Immature natural killer cell (primary cell): Measurements from ENCODE around the gene CLDN8. TPM values are rescaled to one million over a fixed set of nuclear protein-coding genes. Genes with fewer than 3 reads are reported as not detected.

Experiments
- DNase-seq, 3 donors: peaks; one replicate each; pipeline ENCODE4 v3.0.0; 2022; ENCODE audit warnings: mixed read lengths in 1 of 3
- H3K27ac Mint-ChIP-seq, 6 donors: one replicate each; pipeline ENCODE4 v1.8.0; 2020; ENCODE audit warnings: mixed read lengths in 6 of 6, mild to moderate bottlenecking in 5 of 6, inconsistent platforms in 4 of 6, moderate library complexity in 3 of 6
- H3K27me3 Mint-ChIP-seq, 3 donors: one replicate each; pipeline ENCODE4 v1.8.0; 2020 to 2021; ENCODE audit warnings: low read depth in 3 of 3, mild to moderate bottlenecking in 3 of 3, mixed read lengths in 3 of 3, moderate library complexity in 3 of 3, inconsistent platforms in 1 of 3
- H3K36me3 Mint-ChIP-seq, 3 donors: one replicate each; pipeline ENCODE4 v1.8.0; 2020; ENCODE audit warnings: mixed read lengths in 3 of 3, inconsistent platforms in 2 of 3, mild to moderate bottlenecking in 2 of 3
- H3K4me1 Mint-ChIP-seq, 2 donors: one replicate each; pipeline ENCODE4 v1.8.0; 2020; ENCODE audit warnings: inconsistent platforms in 2 of 2, mild to moderate bottlenecking in 2 of 2, mixed read lengths in 2 of 2, moderate library complexity in 1 of 2
- H3K4me3 Mint-ChIP-seq, 5 donors: one replicate each; pipeline ENCODE4 v1.8.0; 2020; ENCODE audit warnings: mild to moderate bottlenecking in 5 of 5, mixed read lengths in 5 of 5, inconsistent platforms in 3 of 5, moderate library complexity in 3 of 5
- H3K9me3 Mint-ChIP-seq, 6 donors: one replicate each; pipeline ENCODE4 v1.8.0; 2020; ENCODE audit warnings: mild to moderate bottlenecking in 6 of 6, mixed read lengths in 6 of 6, inconsistent platforms in 4 of 6, moderate library complexity in 3 of 6
- polyA plus RNA-seq, 3 donors: library from polyadenylated mRNA; unstranded; fragments of 300-500 nt; fragmentation: Illumina TruSeq; gene quantifications; one replicate each; pipeline ENCODE4 v1.2.3, GENCODE V29; 2021

The CLDN8 gene
- not detected for polyA plus RNA-seq

GRCh38 chr21:30216041-30216723, at the start of gene CLDN8:
CLDN8 (minus strand) TSS chr21:30216097; CDS start chr21:30215925, 172 bp downstream.
- Mint-ChIP-seq H3K4me3 (no peak within 1 kb of the TSS), H3K36me3 (no peaks in the 10 kb centered on the region), H3K27me3 (no peaks in the 10 kb centered on the region), H3K9me3 (peaks cover 2 to 20% (median 5%) of the 10 kb centered on the region in 6 donors), H3K4me1 (no peaks in the 10 kb centered on the region), H3K27ac (no peak within 1 kb of the TSS)
- DNase-seq = no peak

- Mint-ChIP-seq H3K9me3 (peaks cover 0 to 47% (median 10%) of the 10 kb centered on the region in 6 donors), H3K4me1 (no peaks in the 10 kb centered on the region), H3K36me3 (no peaks in the 10 kb centered on the region), H3K27ac (no peak overlapping the region), H3K27me3 (no peaks in the 10 kb centered on the region), H3K4me3 (no peak overlapping the region)
- no peak for DNase-seq
These were observed 41.9 kb upstream of the CLDN8 start for GRCh38 chr21:30257773-30258172.

- no peaks in the 10 kb centered on the region for H3K4me1 Mint-ChIP-seq
- H3K4me3 Mint-ChIP-seq = no peak overlapping the region
- H3K36me3 Mint-ChIP-seq = no peaks in the 10 kb centered on the region
- no peak for DNase-seq
- no peak overlapping the region for H3K27ac Mint-ChIP-seq
- H3K9me3 Mint-ChIP-seq = peaks cover under 1 to 36% (median 9%) of the 10 kb centered on the region in 6 donors
- H3K27me3 Mint-ChIP-seq = no peaks in the 10 kb centered on the region
These were observed 40.2 kb upstream of the CLDN8 start for GRCh38 chr21:30256100-30256499.

- H3K9me3 Mint-ChIP-seq = peaks cover 1 to 32% (median 8%) of the 10 kb centered on the region in 6 donors
- H3K36me3 Mint-ChIP-seq = no peaks in the 10 kb centered on the region
- no peak overlapping the region for H3K27ac Mint-ChIP-seq
- no peak overlapping the region for H3K4me3 Mint-ChIP-seq
- no peaks in the 10 kb centered on the region for H3K4me1 Mint-ChIP-seq
- H3K27me3 Mint-ChIP-seq = no peaks in the 10 kb centered on the region
- DNase-seq = no peak
These were observed 39.8 kb upstream of the CLDN8 start for GRCh38 chr21:30255679-30256078.

- H3K9me3 Mint-ChIP-seq = peaks cover 1 to 23% (median 4%) of the 10 kb centered on the region in 6 donors
- H3K27ac Mint-ChIP-seq = no peak overlapping the region
These were observed 35.9 kb upstream of the CLDN8 start for GRCh38 chr21:30251781-30252180.

GRCh38 chr21:30249936-30250335, 34.0 kb upstream of the CLDN8 start:
- H3K4me3 Mint-ChIP-seq = no peak overlapping the region
- peaks cover 1 to 27% (median 6%) of the 10 kb centered on the region in 6 donors for H3K9me3 Mint-ChIP-seq
- H3K27me3 Mint-ChIP-seq = peaks cover 0 to 1% (median 0%) of the 10 kb centered on the region in 3 donors
- H3K4me1 Mint-ChIP-seq = no peaks in the 10 kb centered on the region
- no peak overlapping the region for H3K27ac Mint-ChIP-seq
- H3K36me3 Mint-ChIP-seq = no peaks in the 10 kb centered on the region
- DNase-seq = no peak

More at GRCh38 chr21:30251781-30252180, 35.9 kb upstream of the CLDN8 start:
- no peak overlapping the region for H3K4me3 Mint-ChIP-seq
- DNase-seq = no peak
- H3K27me3 Mint-ChIP-seq = peaks cover 0 to 1% (median 0%) of the 10 kb centered on the region in 3 donors
- H3K36me3 Mint-ChIP-seq = no peaks in the 10 kb centered on the region
- no peaks in the 10 kb centered on the region for H3K4me1 Mint-ChIP-seq

GRCh38 chr21:30248844-30249243, 32.9 kb upstream of the CLDN8 start:
- Mint-ChIP-seq H3K27me3 (peaks cover 0 to 1% (median 1%) of the 10 kb centered on the region in 3 donors), H3K4me1 (no peaks in the 10 kb centered on the region), H3K4me3 (no peak overlapping the region), H3K27ac (no peak overlapping the region), H3K9me3 (peaks cover 1 to 31% (median 9%) of the 10 kb centered on the region in 6 donors), H3K36me3 (no peaks in the 10 kb centered on the region)
- DNase-seq = no peak

GRCh38 chr21:30245061-30245460, 29.2 kb upstream of the CLDN8 start:
- Mint-ChIP-seq H3K4me1 (no peaks in the 10 kb centered on the region), H3K4me3 (no peak overlapping the region), H3K36me3 (no peaks in the 10 kb centered on the region), H3K9me3 (peaks cover 3 to 30% (median 18%) of the 10 kb centered on the region in 6 donors), H3K27ac (no peak overlapping the region), H3K27me3 (peaks cover 0 to 1% (median 1%) of the 10 kb centered on the region in 3 donors)
- DNase-seq = no peak

GRCh38 chr21:30243691-30244090, 27.8 kb upstream of the CLDN8 start:
- Mint-ChIP-seq H3K27me3 (peaks cover 0 to 1% (median 1%) of the 10 kb centered on the region in 3 donors), H3K4me3 (no peak overlapping the region), H3K9me3 (peaks cover 3 to 30% (median 16%) of the 10 kb centered on the region in 6 donors), H3K4me1 (no peaks in the 10 kb centered on the region), H3K27ac (no peak overlapping the region), H3K36me3 (no peaks in the 10 kb centered on the region)
- DNase-seq = no peak

- H3K36me3 Mint-ChIP-seq = no peaks in the 10 kb centered on the region
- peaks cover 0 to 2% (median 1%) of the 10 kb centered on the region in 3 donors for H3K27me3 Mint-ChIP-seq
- H3K4me3 Mint-ChIP-seq = no peak overlapping the region
- H3K27ac Mint-ChIP-seq = no peak overlapping the region
- no peak for DNase-seq
- H3K4me1 Mint-ChIP-seq = no peaks in the 10 kb centered on the region
- H3K9me3 Mint-ChIP-seq = peaks cover 3 to 27% (median 23%) of the 10 kb centered on the region in 6 donors
These were observed 24.8 kb upstream of the CLDN8 start for GRCh38 chr21:30240661-30241060.

- no peak for DNase-seq
- Mint-ChIP-seq H3K27ac (no peak overlapping the region), H3K4me3 (no peak overlapping the region), H3K9me3 (peaks cover 0 to 25% (median 18%) of the 10 kb centered on the region in 6 donors), H3K36me3 (no peaks in the 10 kb centered on the region), H3K27me3 (peaks cover 0 to 2% (median 0%) of the 10 kb centered on the region in 3 donors), H3K4me1 (no peaks in the 10 kb centered on the region)
These were observed 22.3 kb upstream of the CLDN8 start for GRCh38 chr21:30238168-30238567.

- no peak overlapping the region for H3K4me3 Mint-ChIP-seq
- no peaks in the 10 kb centered on the region for H3K4me1 Mint-ChIP-seq
- H3K27me3 Mint-ChIP-seq = peaks cover 0 to 2% (median 2%) of the 10 kb centered on the region in 3 donors
- peaks cover 14 to 34% (median 17%) of the 10 kb centered on the region in 6 donors for H3K9me3 Mint-ChIP-seq
- no peak for DNase-seq
- H3K36me3 Mint-ChIP-seq = no peaks in the 10 kb centered on the region
- no peak overlapping the region for H3K27ac Mint-ChIP-seq
These were observed 18.7 kb upstream of the CLDN8 start for GRCh38 chr21:30234643-30235042.

- Mint-ChIP-seq H3K36me3 (no peaks in the 10 kb centered on the region), H3K27ac (no peak overlapping the region), H3K4me1 (no peaks in the 10 kb centered on the region), H3K4me3 (no peak overlapping the region), H3K27me3 (peaks cover 0 to 2% (median 2%) of the 10 kb centered on the region in 3 donors), H3K9me3 (peaks cover 15 to 37% (median 17%) of the 10 kb centered on the region in 6 donors)
- DNase-seq = no peak
These were observed 18.2 kb upstream of the CLDN8 start for GRCh38 chr21:30234050-30234449.

- H3K27ac Mint-ChIP-seq = no peak overlapping the region
- peaks cover 14 to 37% (median 18%) of the 10 kb centered on the region in 6 donors for H3K9me3 Mint-ChIP-seq
- no peak for DNase-seq
- peaks cover 0 to 2% (median 2%) of the 10 kb centered on the region in 3 donors for H3K27me3 Mint-ChIP-seq
- H3K4me3 Mint-ChIP-seq = no peak overlapping the region
- H3K36me3 Mint-ChIP-seq = no peaks in the 10 kb centered on the region
- H3K4me1 Mint-ChIP-seq = no peaks in the 10 kb centered on the region
These were observed 17.5 kb upstream of the CLDN8 start for GRCh38 chr21:30233228-30234020.
